Mesodermal cell (in vitro differentiated cells): Measurements from ENCODE around the gene S100A5.
A peak's percentile ranks its signal among the peaks of the same experiment; 100 is the strongest.

ENCODE experiments used
- H3K27ac ChIP-seq: 2 replicates; pipeline ENCODE4 v1.7.0; 2013; ENCODE audit warnings: mild to moderate bottlenecking, low read depth, low read length, moderate library complexity; ENCODE audit not compliant: severe bottlenecking
- H3K36me3 ChIP-seq: 2 replicates; pipeline ENCODE4 v1.7.1; 2013; ENCODE audit warnings: mild to moderate bottlenecking, low read length, moderate library complexity; ENCODE audit not compliant: control insufficient read depth, insufficient read depth
- H3K4me1 ChIP-seq: one replicate; pipeline ENCODE4 v1.7.1; 2013; ENCODE audit warnings: mild to moderate bottlenecking, low read length; ENCODE audit not compliant: insufficient read depth, control insufficient read depth, poor library complexity, severe bottlenecking
- H3K4me3 ChIP-seq: 2 replicates; pipeline ENCODE4 v1.7.0; 2013; ENCODE audit warnings: low read length, control low read depth, mild to moderate bottlenecking; ENCODE audit not compliant: insufficient read depth, poor library complexity, severe bottlenecking; ENCODE audit errors: extremely low read depth
- H3K9me3 ChIP-seq: 2 replicates; pipeline ENCODE4 v1.7.1; 2013; ENCODE audit warnings: mild to moderate bottlenecking, low read length, moderate library complexity; ENCODE audit not compliant: control insufficient read depth
- WGBS, 2 experiments: methylation state at CpG; one replicate each; pipeline ENCODE4 v1.1.5; 2013; ENCODE audit warnings: missing lambda C conversion rate in 2 of 2; ENCODE audit not compliant: insufficient coverage in 2 of 2; 5-methylcytosine and 5-hydroxymethylcytosine counted together

Gene S100A5

GRCh38 chr1:153546371-153546770, 5.6 kb upstream of the S100A5 start:
- H3K4me1 ChIP-seq: peaks cover 86% of the 10 kb centered on the region
- H3K36me3 ChIP-seq: peaks cover 10% of the 10 kb centered on the region
- no peak overlapping the region for H3K4me3 ChIP-seq
- no peak overlapping the region for H3K27ac ChIP-seq
- H3K9me3 ChIP-seq: no peaks in the 10 kb centered on the region
- 89 to 98% methylated on average over 7 to 8 of the region's 8 CpGs for WGBS, 2 experiments

GRCh38 chr1:153545067-153546055, 4.6 kb upstream of the S100A5 start, which contains the start of gene S100A4:
TSS of gene S100A4 (minus strand) at chr1:153545806. CDS start at chr1:153544794, 1,012 bp downstream.
- H3K27ac ChIP-seq: peak within 1 kb of the TSS; percentile 79
- H3K4me1 ChIP-seq: peaks cover 86% of the 10 kb centered on the region
- H3K4me3 ChIP-seq: peak within 1 kb of the TSS; percentile 20

GRCh38 chr1:153544453-153545066, 3.8 kb upstream of the S100A5 start:
- H3K27ac ChIP-seq: peak overlapping the region; percentile 79
- H3K36me3 ChIP-seq: peaks cover 10% of the 10 kb centered on the region
- H3K4me3 ChIP-seq: peak overlapping the region; percentile 20
- H3K9me3 ChIP-seq: no peaks in the 10 kb centered on the region
- peaks cover 84% of the 10 kb centered on the region for H3K4me1 ChIP-seq
- WGBS, 2 experiments: 62 to 78% methylated on average over 5 to 8 of the region's 10 CpGs

More at GRCh38 chr1:153545067-153546055, 4.6 kb upstream of the S100A5 start, which contains the start of gene S100A4:
- Histone ChIP-seq H3K36me3 (peaks cover 10% of the 10 kb centered on the region), H3K9me3 (no peaks in the 10 kb centered on the region)
- 71 to 73% methylated on average over 13 to 14 of the region's 19 CpGs for WGBS, 2 experiments

- H3K4me3 ChIP-seq: no peak overlapping the region
- H3K27ac ChIP-seq: no peak overlapping the region
- no peaks in the 10 kb centered on the region for H3K9me3 ChIP-seq
- peaks cover 76% of the 10 kb centered on the region for H3K4me1 ChIP-seq
- 94 to 96% methylated on average over 3 of the region's 4 CpGs for WGBS, 2 experiments
- H3K36me3 ChIP-seq: peaks cover 10% of the 10 kb centered on the region
Measured at GRCh38 chr1:153543736-153544135, 3.0 kb upstream of the S100A5 start.

GRCh38 chr1:153542956-153543711, 2.4 kb upstream of the S100A5 start:
- H3K4me1 ChIP-seq: peaks cover 73% of the 10 kb centered on the region

GRCh38 chr1:153541641-153542590, 1.2 kb upstream of the S100A5 start:
- no peaks in the 10 kb centered on the region for H3K9me3 ChIP-seq
- 88 to 90% methylated on average over 4 to 5 of the region's 13 CpGs for WGBS, 2 experiments
- no peak overlapping the region for H3K27ac ChIP-seq
- peaks cover 64% of the 10 kb centered on the region for H3K4me1 ChIP-seq
- H3K4me3 ChIP-seq: no peak overlapping the region
- peaks cover 10% of the 10 kb centered on the region for H3K36me3 ChIP-seq

More at GRCh38 chr1:153542956-153543711, 2.4 kb upstream of the S100A5 start:
- no peaks in the 10 kb centered on the region for H3K9me3 ChIP-seq
- WGBS, 2 experiments: 95 to 96% methylated on average over 7 to 11 of the region's 13 CpGs
- H3K4me3 ChIP-seq: no peak overlapping the region
- no peak overlapping the region for H3K27ac ChIP-seq
- H3K36me3 ChIP-seq: peaks cover 10% of the 10 kb centered on the region

- H3K36me3 ChIP-seq: peaks cover 10% of the 10 kb centered on the region
- H3K9me3 ChIP-seq: no peaks in the 10 kb centered on the region
- WGBS, 2 experiments: 90 to 100% methylated on average over 1 of the region's 4 CpGs
- peaks cover 44% of the 10 kb centered on the region for H3K4me1 ChIP-seq
- H3K4me3 ChIP-seq: no peak overlapping the region
- H3K27ac ChIP-seq: no peak overlapping the region
Measured at GRCh38 chr1:153539395-153540093, 1.2 kb downstream of the S100A5 start.

- 34 to 37% methylated on average over 4 to 5 of the region's 6 CpGs for WGBS, 2 experiments
- peak overlapping the region; percentile 45 for H3K27ac ChIP-seq
Measured at GRCh38 chr1:153538315-153538821, 2.4 kb downstream of the S100A5 start.

GRCh38 chr1:153537376-153537730, 3.4 kb downstream of the S100A5 start:
- Histone ChIP-seq H3K4me3 (no peak overlapping the region), H3K36me3 (peaks cover 4% of the 10 kb centered on the region), H3K9me3 (no peaks in the 10 kb centered on the region), H3K27ac (no peak overlapping the region), H3K4me1 (peaks cover 38% of the 10 kb centered on the region)
- 100% methylated on average over 4 to 5 of the region's 6 CpGs for WGBS, 2 experiments

More at GRCh38 chr1:153538315-153538821, 2.4 kb downstream of the S100A5 start:
- H3K9me3 ChIP-seq: no peaks in the 10 kb centered on the region
- H3K4me3 ChIP-seq: no peak overlapping the region
- H3K36me3 ChIP-seq: peaks cover 6% of the 10 kb centered on the region
- peaks cover 40% of the 10 kb centered on the region for H3K4me1 ChIP-seq
